Measurements from ENCODE around the gene PALLD.

DNA sequence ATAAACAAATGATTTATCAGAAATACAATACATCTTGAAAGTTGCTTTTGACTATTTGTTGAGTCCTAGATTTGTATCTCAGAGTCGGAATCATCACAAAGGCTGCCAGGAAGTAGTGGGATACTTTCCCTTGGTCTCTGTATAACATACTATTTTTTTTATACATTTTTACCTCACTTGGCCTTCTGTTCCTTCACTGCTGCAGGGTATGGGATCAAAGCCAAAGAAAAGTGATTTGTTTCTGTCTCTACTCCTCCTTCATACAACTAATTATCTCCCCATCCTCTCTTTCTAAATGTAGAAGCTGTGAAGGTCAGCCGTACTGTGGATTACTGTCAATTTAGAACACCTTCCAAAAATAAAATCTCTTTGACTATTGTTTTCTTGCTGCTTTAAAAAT is 24.9 kb downstream of the PALLD start:
- TF ChIP-seq CTCF (IDR thresholded peaks at IDR 0.05; ENCODE audit: low read length) (no peak), EZH2 (IDR thresholded peaks at IDR 0.05; ENCODE audit: borderline replicate concordance, low read length) (no peak)
